ENCODE measurements around the gene IMPDH1. TPM values are rescaled to one million over a fixed set of nuclear protein-coding genes. Genes with fewer than 3 reads are reported as not detected.
A peak's percentile ranks its signal among the peaks of the same experiment; 100 is the strongest.

The IMPDH1 gene
- total RNA-seq, 1 experiment from 2014 or later = 119 TPM

DNA sequence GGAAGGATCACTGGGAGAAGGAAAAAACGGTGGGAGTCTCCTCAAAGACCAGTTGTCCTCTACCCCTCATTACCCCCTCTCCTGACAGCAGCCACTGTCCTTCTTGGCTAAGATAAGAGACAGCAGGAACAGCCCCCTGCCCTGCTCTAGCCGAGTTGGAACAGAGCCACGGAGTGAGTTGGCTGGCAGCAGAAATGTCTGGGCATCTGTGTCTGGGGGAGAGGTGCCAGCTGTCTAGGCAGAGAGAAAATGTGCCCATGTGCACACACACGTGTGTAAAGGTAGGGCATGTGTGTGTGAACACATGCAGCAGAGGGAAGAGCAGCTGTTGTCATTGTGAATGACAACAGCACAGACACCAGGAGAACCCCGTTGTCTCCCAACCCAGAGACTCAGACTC is 36.5 kb upstream of the IMPDH1 start:
- H3K27ac ChIP-seq = no peak overlapping the region
- intact Hi-C loops (cut with micrococcal nuclease; ENCODE audit: unreplicated experiment) = no loop called here
- H3K4me2 ChIP-seq = no peak overlapping the region
- H3K4me3 ChIP-seq = no peak overlapping the region
- no peaks in the 10 kb centered on the region for H3K36me3 ChIP-seq (ENCODE audit: low read depth)
- ChIA-PET POLR2A (ENCODE audit: unreplicated experiment) (no interaction called here), CTCF (no interaction called here)
- H4K20me1 ChIP-seq (ENCODE audit: insufficient read depth) = no peaks in the 10 kb centered on the region
- TF ChIP-seq EZH2 (IDR thresholded peaks at IDR 0.05; ENCODE audit: low read depth) = no peak
- TF ChIP-seq, protein P1, sequence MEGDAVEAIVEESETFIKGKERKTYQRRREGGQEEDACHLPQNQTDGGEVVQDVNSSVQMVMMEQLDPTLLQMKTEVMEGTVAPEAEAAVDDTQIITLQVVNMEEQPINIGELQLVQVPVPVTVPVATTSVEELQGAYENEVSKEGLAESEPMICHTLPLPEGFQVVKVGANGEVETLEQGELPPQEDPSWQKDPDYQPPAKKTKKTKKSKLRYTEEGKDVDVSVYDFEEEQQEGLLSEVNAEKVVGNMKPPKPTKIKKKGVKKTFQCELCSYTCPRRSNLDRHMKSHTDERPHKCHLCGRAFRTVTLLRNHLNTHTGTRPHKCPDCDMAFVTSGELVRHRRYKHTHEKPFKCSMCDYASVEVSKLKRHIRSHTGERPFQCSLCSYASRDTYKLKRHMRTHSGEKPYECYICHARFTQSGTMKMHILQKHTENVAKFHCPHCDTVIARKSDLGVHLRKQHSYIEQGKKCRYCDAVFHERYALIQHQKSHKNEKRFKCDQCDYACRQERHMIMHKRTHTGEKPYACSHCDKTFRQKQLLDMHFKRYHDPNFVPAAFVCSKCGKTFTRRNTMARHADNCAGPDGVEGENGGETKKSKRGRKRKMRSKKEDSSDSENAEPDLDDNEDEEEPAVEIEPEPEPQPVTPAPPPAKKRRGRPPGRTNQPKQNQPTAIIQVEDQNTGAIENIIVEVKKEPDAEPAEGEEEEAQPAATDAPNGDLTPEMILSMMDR (conservative IDR thresholded peaks at IDR 0.05) = no peak
- no peaks in the 10 kb centered on the region for H3K79me2 ChIP-seq (ENCODE audit: low read depth)
- no peaks in the 10 kb centered on the region for H3K27me3 ChIP-seq (ENCODE audit: insufficient read depth, low read depth)
- no peaks in the 10 kb centered on the region for H3K9me3 ChIP-seq (ENCODE audit: insufficient read depth, low read depth)
- H3K4me1 ChIP-seq (replicated peaks; ENCODE audit: insufficient read depth) = peaks cover 39% of the 10 kb centered on the region
- H2AFZ ChIP-seq = no peak overlapping the region
- no peak for DNase-seq
- H3F3A ChIP-seq (ENCODE audit: insufficient read depth, low read depth) = peaks cover 25% of the 10 kb centered on the region; the same call in 1 of the 2 replicates
- no TSS peak for BruUV-seq (replicated peaks)
- H3K9me2 ChIP-seq (ENCODE audit: insufficient read depth) = no peaks in the 10 kb centered on the region

DNA sequence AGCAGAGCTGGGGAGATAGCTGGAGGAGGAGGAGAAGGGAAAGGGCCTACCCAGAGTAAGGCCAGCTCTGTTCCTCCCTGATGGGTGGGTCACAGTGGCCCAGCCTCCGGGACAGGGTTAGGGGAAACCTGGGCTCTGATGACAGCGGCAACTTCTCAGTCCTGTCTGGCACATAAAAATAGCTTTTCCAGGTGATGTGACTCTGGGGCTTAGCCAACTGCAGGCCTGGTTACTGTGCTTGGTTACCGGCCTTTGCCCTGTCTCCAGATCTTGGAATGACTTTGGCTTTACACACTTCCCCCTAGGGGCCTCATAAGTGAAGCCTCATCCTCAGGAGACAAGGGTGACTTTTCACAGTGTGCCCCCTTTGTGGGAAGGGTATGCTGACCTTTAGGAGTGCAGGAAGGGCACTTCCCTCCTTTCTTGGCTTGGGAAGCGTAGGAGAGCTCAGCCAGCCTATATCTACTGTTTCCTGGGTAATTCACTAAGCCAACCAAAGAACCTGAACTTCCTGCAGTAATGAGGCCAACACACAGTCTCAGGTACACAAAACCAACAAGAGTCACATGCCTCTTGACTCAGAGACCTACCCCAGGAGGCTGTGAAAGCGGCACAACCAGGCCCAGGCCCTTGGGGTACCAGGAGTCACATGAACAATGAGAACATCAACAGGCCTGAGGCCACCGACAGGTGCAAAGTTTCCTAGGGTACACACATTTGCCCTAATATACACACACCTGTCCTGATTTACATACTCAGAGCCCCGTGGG is 34.2 kb upstream of the IMPDH1 start:
- BruUV-seq (replicated peaks) = no TSS peak
- Histone ChIP-seq H3K4me2 (peak overlapping the region; percentile 45), H3K27me3 (ENCODE audit: insufficient read depth, low read depth) (no peaks in the 10 kb centered on the region), H3K27ac (peak overlapping the region; percentile 65), H3K4me3 (no peak overlapping the region), H4K20me1 (ENCODE audit: insufficient read depth) (no peaks in the 10 kb centered on the region), H3K79me2 (ENCODE audit: low read depth) (no peaks in the 10 kb centered on the region), H3K9me3 (ENCODE audit: insufficient read depth, low read depth) (no peaks in the 10 kb centered on the region), H3K36me3 (ENCODE audit: low read depth) (no peaks in the 10 kb centered on the region), H2AFZ (peak overlapping the region; percentile 50), H3K4me1 (replicated peaks; ENCODE audit: insufficient read depth) (peaks cover 39% of the 10 kb centered on the region), H3K9me2 (ENCODE audit: insufficient read depth) (no peaks in the 10 kb centered on the region), H3F3A (ENCODE audit: insufficient read depth, low read depth) (peaks cover 25% of the 10 kb centered on the region; the same call in 1 of the 2 replicates)
- intact Hi-C loops (cut with micrococcal nuclease; ENCODE audit: unreplicated experiment) = no loop called here
- peak in 1 of 2 experiments; percentile 73 for DNase-seq
- ChIA-PET POLR2A (ENCODE audit: unreplicated experiment) (no interaction called here), CTCF (interaction anchor here (0.6 to 1.4 kb wide), 3 partner anchors 16 to 687 kb away, joined by 3 to 4 read pairs (median 3); no protein-coding TSS in a partner anchor)
- TF ChIP-seq, protein P1 (conservative IDR thresholded peaks at IDR 0.05) = no peak
- TF ChIP-seq EZH2 (IDR thresholded peaks at IDR 0.05; ENCODE audit: low read depth) = no peak

DNA sequence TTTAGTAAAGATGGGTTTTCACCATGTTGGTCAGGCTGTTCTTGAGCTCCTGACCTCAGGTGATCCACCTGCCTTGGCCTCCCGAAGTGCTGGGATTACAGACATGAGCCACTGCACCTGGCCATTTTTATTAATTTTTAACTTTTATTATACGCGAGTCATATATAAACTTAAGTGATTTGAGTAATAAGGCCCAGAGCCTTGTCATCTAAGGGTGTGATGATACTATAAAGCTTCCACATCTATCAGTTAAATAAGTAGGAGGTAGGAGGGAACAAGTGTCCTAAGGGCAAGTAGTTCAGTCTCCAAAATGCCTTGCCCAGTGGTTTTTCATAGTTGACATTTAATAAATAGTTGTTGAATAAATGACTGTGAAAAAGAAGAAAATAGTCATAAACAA is 32.6 kb upstream of the IMPDH1 start:
- H2AFZ ChIP-seq = no peak overlapping the region
- CTCF ChIA-PET = no interaction called here
- no peaks in the 10 kb centered on the region for H3K27me3 ChIP-seq (ENCODE audit: insufficient read depth, low read depth)
- no peak overlapping the region for H3K4me2 ChIP-seq
- peaks cover 25% of the 10 kb centered on the region; the same call in 1 of the 2 replicates for H3F3A ChIP-seq (ENCODE audit: insufficient read depth, low read depth)
- peaks cover 28% of the 10 kb centered on the region for H3K4me1 ChIP-seq (replicated peaks; ENCODE audit: insufficient read depth)
- H3K36me3 ChIP-seq (ENCODE audit: low read depth) = no peaks in the 10 kb centered on the region
- POLR2A ChIA-PET (ENCODE audit: unreplicated experiment) = no interaction called here
- no peaks in the 10 kb centered on the region for H3K9me2 ChIP-seq (ENCODE audit: insufficient read depth)
- H3K4me3 ChIP-seq = no peak overlapping the region
- H3K27ac ChIP-seq = no peak overlapping the region
- no peaks in the 10 kb centered on the region for H4K20me1 ChIP-seq (ENCODE audit: insufficient read depth)
- intact Hi-C loops (cut with micrococcal nuclease; ENCODE audit: unreplicated experiment) = no loop called here
- no TSS peak for BruUV-seq (replicated peaks)
- H3K9me3 ChIP-seq (ENCODE audit: insufficient read depth, low read depth) = no peaks in the 10 kb centered on the region
- DNase-seq = no peak
- no peaks in the 10 kb centered on the region for H3K79me2 ChIP-seq (ENCODE audit: low read depth)
- no peak for TF ChIP-seq EZH2 (IDR thresholded peaks at IDR 0.05; ENCODE audit: low read depth)
- TF ChIP-seq, protein P1 (conservative IDR thresholded peaks at IDR 0.05) = no peak

Data from PC-9 (cell line).